Mesenchymal stem cell (in vitro differentiated cells and primary cell): ENCODE measurements around the gene CADPS.

ENCODE experiments used
- DNase-seq: peaks from one replicate; pipeline ENCODE4 v3.0.0-alpha.2; 2013
- H2AFZ ChIP-seq: one replicate; pipeline ENCODE4 v1.6.1; 2013; ENCODE audit warnings: low read depth, mild to moderate bottlenecking, control low read depth, inconsistent platforms, low read length, moderate library complexity
- H2AK5ac ChIP-seq: 2 replicates; pipeline ENCODE4 v1.6.1; 2013; ENCODE audit warnings: low read length, moderate library complexity, mild to moderate bottlenecking, inconsistent platforms; ENCODE audit not compliant: severe bottlenecking
- H2BK120ac ChIP-seq: one replicate; pipeline ENCODE4 v1.6.1; 2013; ENCODE audit warnings: low read depth, mild to moderate bottlenecking, inconsistent platforms, low read length, moderate library complexity
- H2BK12ac ChIP-seq, 2 experiments: one replicate each; pipeline ENCODE4 v1.6.1; 2013; ENCODE audit warnings: inconsistent platforms in 2 of 2, low read length in 2 of 2, mild to moderate bottlenecking in 2 of 2, moderate library complexity in 2 of 2, control low read depth in 1 of 2
- H2BK15ac ChIP-seq: one replicate; pipeline ENCODE4 v1.6.1; 2013; ENCODE audit warnings: mild to moderate bottlenecking, low read depth, inconsistent platforms; ENCODE audit not compliant: poor library complexity, severe bottlenecking
- H2BK5ac ChIP-seq: 2 replicates; pipeline ENCODE4 v1.6.1; 2013; ENCODE audit warnings: low read depth, mild to moderate bottlenecking, low read length, control low read depth, inconsistent platforms; ENCODE audit not compliant: poor library complexity, severe bottlenecking
- H3K14ac ChIP-seq, 2 experiments: one replicate each; pipeline ENCODE4 v1.6.1; 2013; ENCODE audit warnings: inconsistent platforms in 2 of 2, low read length in 2 of 2, control low read depth in 1 of 2, mild to moderate bottlenecking in 1 of 2, moderate library complexity in 1 of 2
- H3K18ac ChIP-seq, 2 experiments: one replicate each; pipeline ENCODE4 v1.6.1; 2013; ENCODE audit warnings: inconsistent platforms in 2 of 2, low read length in 2 of 2, control low read depth in 1 of 2, low read depth in 1 of 2, mild to moderate bottlenecking in 1 of 2
- H3K23ac ChIP-seq, 2 experiments: one replicate each; pipeline ENCODE4 v1.6.1; 2013; ENCODE audit warnings: inconsistent platforms in 2 of 2, low read length in 2 of 2, mild to moderate bottlenecking in 2 of 2, moderate library complexity in 2 of 2, control low read depth in 1 of 2
- H3K27ac ChIP-seq: 2 replicates; pipeline ENCODE4 v1.5.1; 2013; ENCODE audit warnings: mild to moderate bottlenecking, moderate library complexity, low read length, control low read depth, inconsistent platforms; ENCODE audit not compliant: poor library complexity, severe bottlenecking
- H3K27me3 ChIP-seq, 2 experiments: 2 replicates each; pipeline versions ENCODE4 v1.6.1 to v1.7.0; 2013; ENCODE audit warnings: low read length in 2 of 2, mild to moderate bottlenecking in 2 of 2, moderate library complexity in 2 of 2, control low read depth in 1 of 2, inconsistent platforms in 1 of 2; ENCODE audit not compliant: control insufficient read depth in 1 of 2, insufficient read depth in 1 of 2
- H3K36me3 ChIP-seq, 2 experiments: 2 replicates each; pipeline versions ENCODE4 v1.6.1 to v1.7.0; 2013; ENCODE audit warnings: low read length in 2 of 2, control low read depth in 1 of 2, inconsistent platforms in 1 of 2, low read depth in 1 of 2, mild to moderate bottlenecking in 1 of 2; ENCODE audit not compliant: insufficient read depth in 2 of 2, control insufficient read depth in 1 of 2
- H3K4ac ChIP-seq, 2 experiments: one replicate each; pipeline ENCODE4 v1.6.1; 2013; ENCODE audit warnings: inconsistent platforms in 2 of 2, low read length in 2 of 2, mild to moderate bottlenecking in 2 of 2, moderate library complexity in 2 of 2, control low read depth in 1 of 2, low read depth in 1 of 2
- H3K4me1 ChIP-seq: 2 replicates; pipeline ENCODE4 v1.6.1; 2013; ENCODE audit warnings: low read depth, low read length, control low read depth; ENCODE audit not compliant: control insufficient read depth, insufficient read depth
- H3K4me2 ChIP-seq: 2 replicates; pipeline ENCODE4 v1.6.1; 2013; ENCODE audit warnings: low read length, mild to moderate bottlenecking, inconsistent platforms; ENCODE audit not compliant: poor library complexity, severe bottlenecking
- H3K4me3 ChIP-seq, 2 experiments: 2 replicates each; pipeline versions ENCODE4 v1.5.1 to v1.7.0; 2013; ENCODE audit warnings: low read length in 2 of 2, mild to moderate bottlenecking in 2 of 2, control low read depth in 1 of 2, low read depth in 1 of 2; ENCODE audit not compliant: insufficient read depth in 1 of 2
- H3K79me1 ChIP-seq: replicated peaks from 2 replicates; pipeline ENCODE4 v1.6.1; 2013; ENCODE audit warnings: mild to moderate bottlenecking, control low read depth, low read length, inconsistent platforms; ENCODE audit not compliant: poor library complexity, severe bottlenecking
- H3K9ac ChIP-seq: 2 replicates; pipeline ENCODE4 v1.7.0; 2013; ENCODE audit warnings: mild to moderate bottlenecking, low read length, moderate library complexity
- H3K9me3 ChIP-seq: 2 replicates; pipeline ENCODE4 v1.7.0; 2013; ENCODE audit warnings: mild to moderate bottlenecking, low read length; ENCODE audit not compliant: control insufficient read depth
- H4K8ac ChIP-seq: one replicate; pipeline ENCODE4 v1.6.1; 2013; ENCODE audit warnings: inconsistent platforms, mild to moderate bottlenecking, low read length, moderate library complexity
- H4K91ac ChIP-seq: one replicate; pipeline ENCODE4 v1.6.1; 2013; ENCODE audit warnings: mild to moderate bottlenecking, low read length, inconsistent platforms
- WGBS: methylation state at CpG from one replicate; pipeline ENCODE4 v1.1.7; 2013; ENCODE audit warnings: mixed read lengths; 5-methylcytosine and 5-hydroxymethylcytosine counted together

CADPS gene

GRCh38 chr3:62592408-62592807 lies 282.8 kb downstream of the CADPS start:
- Histone ChIP-seq H3K23ac (no peak overlapping the region), H3K27ac (no peak overlapping the region), H4K91ac (no peak overlapping the region), H4K8ac (no peak overlapping the region), H3K4me1 (peaks cover 5% of the 10 kb centered on the region), H3K9ac (no peak overlapping the region), H3K27me3 (peaks cover 0 to 20% of the 10 kb centered on the region in 2 experiments), H3K4me2 (no peak overlapping the region), H3K36me3 (no peaks in the 10 kb centered on the region), H3K9me3 (no peaks in the 10 kb centered on the region), H3K79me1 (no peaks in the 10 kb centered on the region), H2BK120ac (no peak overlapping the region), H3K4ac (no peak overlapping the region), H3K4me3 (no peak overlapping the region), H2BK12ac (no peak overlapping the region), H3K14ac (no peak overlapping the region), H2AK5ac (no peak overlapping the region), H2AFZ (no peak overlapping the region), H3K18ac (no peak overlapping the region), H2BK5ac (no peak overlapping the region), H2BK15ac (no peak overlapping the region)
- DNase-seq, result no peak
- 76% methylated on average over 3 of the region's 3 CpGs for WGBS

DNA sequence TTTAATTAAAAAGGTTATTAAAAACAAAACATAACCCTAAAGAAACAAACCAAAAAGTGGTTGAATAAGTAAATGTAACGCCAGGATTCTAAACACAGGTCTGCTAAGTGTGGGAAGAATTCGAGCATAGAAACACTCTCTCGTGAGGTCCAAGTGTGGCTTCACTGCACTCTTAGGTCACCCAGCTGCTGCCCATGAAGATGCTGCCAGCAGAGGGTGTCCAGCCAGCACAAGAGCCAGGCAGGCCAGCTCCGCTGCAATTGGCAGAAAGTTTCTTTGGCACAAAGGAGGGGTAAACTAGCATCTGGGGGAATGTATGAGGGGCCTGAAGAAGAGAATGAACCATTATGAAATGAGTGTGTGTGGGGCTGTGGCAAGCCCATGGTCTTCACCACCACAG lies 286.1 kb downstream of the CADPS start:
- Histone ChIP-seq H4K8ac (no peak overlapping the region), H2BK120ac (no peak overlapping the region), H3K23ac (peak overlapping the region in 1 of 2 experiments; percentile 23), H3K4ac (no peak overlapping the region), H2AK5ac (no peak overlapping the region), H2BK15ac (no peak overlapping the region), H3K27ac (no peak overlapping the region), H2AFZ (no peak overlapping the region), H2BK12ac (no peak overlapping the region), H3K4me1 (peaks cover 10% of the 10 kb centered on the region), H3K27me3 (peaks cover 0 to 20% of the 10 kb centered on the region in 2 experiments), H3K36me3 (no peaks in the 10 kb centered on the region), H3K9me3 (no peaks in the 10 kb centered on the region), H3K4me2 (no peak overlapping the region), H2BK5ac (no peak overlapping the region), H3K18ac (no peak overlapping the region), H3K4me3 (no peak overlapping the region), H4K91ac (no peak overlapping the region), H3K14ac (no peak overlapping the region), H3K79me1 (no peaks in the 10 kb centered on the region), H3K9ac (no peak overlapping the region)
- no peak for DNase-seq
- WGBS, result 78% methylated on average over 4 of the region's 4 CpGs

- Histone ChIP-seq H3K14ac (no peak overlapping the region), H3K36me3 (no peaks in the 10 kb centered on the region), H3K4me1 (peaks cover 10% of the 10 kb centered on the region), H2AFZ (no peak overlapping the region), H2BK120ac (no peak overlapping the region), H2BK5ac (no peak overlapping the region), H2AK5ac (no peak overlapping the region), H3K23ac (no peak overlapping the region), H3K27ac (no peak overlapping the region), H3K9me3 (peaks cover 2% of the 10 kb centered on the region), H3K27me3 (peaks cover 0 to 10% of the 10 kb centered on the region in 2 experiments), H3K9ac (no peak overlapping the region), H2BK12ac (no peak overlapping the region), H3K18ac (peak overlapping the region in 1 of 2 experiments; percentile 35), H3K4ac (no peak overlapping the region), H4K8ac (no peak overlapping the region), H3K79me1 (no peaks in the 10 kb centered on the region), H3K4me2 (no peak overlapping the region), H3K4me3 (no peak overlapping the region), H4K91ac (peak overlapping the region; percentile 12), H2BK15ac (no peak overlapping the region)
- peak; percentile 84 for DNase-seq
- WGBS, result 60% methylated on average over 8 of the region's 8 CpGs
Observed at GRCh38 chr3:62587579-62588031, 287.6 kb downstream of the CADPS start.

DNA sequence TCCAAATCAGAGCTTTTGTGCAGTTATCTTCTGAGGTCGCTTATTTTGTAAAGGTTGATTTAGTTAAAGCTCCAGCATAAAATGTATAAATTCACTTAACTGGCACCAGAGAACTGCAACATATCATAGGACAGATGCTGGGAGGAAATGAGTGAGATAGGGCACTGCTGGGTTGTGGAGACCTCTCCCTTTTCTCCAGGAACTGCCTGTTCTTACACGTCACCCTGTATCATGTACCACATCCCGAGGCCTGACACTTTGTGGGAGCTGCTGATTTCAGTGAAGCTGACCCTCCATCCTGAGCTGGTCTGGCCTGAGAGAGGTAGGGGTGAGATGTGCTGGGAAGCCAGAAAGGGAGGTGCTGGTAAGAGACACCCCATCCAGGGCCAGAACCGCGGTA lies 288.0 kb downstream of the CADPS start:
- no peak overlapping the region for H2BK12ac ChIP-seq
- no peak overlapping the region for H3K4ac ChIP-seq
- H3K9me3 ChIP-seq, result peaks cover 3% of the 10 kb centered on the region
- no peak overlapping the region for H3K4me3 ChIP-seq
- no peak overlapping the region for H3K14ac ChIP-seq
- H2BK15ac ChIP-seq, result no peak overlapping the region
- no peak overlapping the region for H3K4me2 ChIP-seq
- H4K91ac ChIP-seq, result peak overlapping the region; percentile 12
- no peak overlapping the region for H2BK5ac ChIP-seq
- H3K4me1 ChIP-seq, result peaks cover 10% of the 10 kb centered on the region
- H3K27ac ChIP-seq, result peak overlapping the region; percentile 13
- no peak overlapping the region for H4K8ac ChIP-seq
- H3K9ac ChIP-seq, result no peak overlapping the region
- no peaks in the 10 kb centered on the region for H3K36me3 ChIP-seq
- no peak overlapping the region for H2BK120ac ChIP-seq
- H2AFZ ChIP-seq, result no peak overlapping the region
- H3K79me1 ChIP-seq, result no peaks in the 10 kb centered on the region
- peaks cover 0 to 5% of the 10 kb centered on the region in 2 experiments for H3K27me3 ChIP-seq
- DNase-seq, result peak; percentile 52
- H2AK5ac ChIP-seq, result no peak overlapping the region
- WGBS, result 80% methylated on average over 3 of the region's 5 CpGs
- no peak overlapping the region for H3K23ac ChIP-seq
- peak overlapping the region in 1 of 2 experiments; percentile 35 for H3K18ac ChIP-seq
